Measurements from ENCODE around the gene NCKAP5. TPM values are rescaled to one million over a fixed set of nuclear protein-coding genes. Genes with fewer than 3 reads are reported as not detected.
A peak's percentile ranks its signal among the peaks of the same experiment; 100 is the strongest.

Gene NCKAP5
- total and polyA plus RNA-seq, 8 donors: 0.23 to 1.5 (median 0.44) TPM

DNA sequence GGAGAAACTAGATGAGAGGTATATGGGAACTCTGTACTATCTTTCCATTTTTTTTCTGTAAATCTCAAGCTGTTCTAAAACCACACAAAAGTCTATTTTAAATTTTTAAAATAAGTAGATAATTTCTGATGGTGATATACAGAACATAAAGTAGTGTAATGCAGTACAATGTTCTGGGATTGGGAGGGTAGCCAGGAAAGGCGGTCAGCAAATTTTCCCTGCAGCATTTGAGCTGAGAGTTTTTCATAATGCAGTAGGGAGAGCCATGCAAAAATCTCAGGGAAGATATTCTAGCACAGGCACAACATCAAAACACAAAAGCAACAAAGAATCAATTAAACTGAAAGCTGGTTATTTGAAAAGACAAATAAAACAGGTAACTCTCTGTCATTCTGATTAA, 141.5 kb downstream of the NCKAP5 start:
- Histone ChIP-seq H3K36me3 (no peaks in the 10 kb centered on the region), H3K27ac (no peak overlapping the region), H3K9me3 (no peaks in the 10 kb centered on the region), H3K4me3 (no peak overlapping the region), H3K4me1 (no peaks in the 10 kb centered on the region), H3K27me3 (no peaks in the 10 kb centered on the region)
- TF ChIP-seq CTCF (IDR thresholded peaks at IDR 0.05): no peak
- WGBS, 2 donors: 80 to 89% methylated on average over 1 of the region's 1 CpG
- DNase-seq (no peak), FAIRE-seq (no peak), ATAC-seq (no peak)
- intact Hi-C loops (cut with DNase I): no loop called here

- Histone ChIP-seq H3K9me3 (no peaks in the 10 kb centered on the region), H3K27ac (no peak overlapping the region), H3K4me3 (no peak overlapping the region), H3K36me3 (no peaks in the 10 kb centered on the region), H3K27me3 (no peaks in the 10 kb centered on the region), H3K4me1 (no peaks in the 10 kb centered on the region)
- WGBS, 2 donors: 79 to 90% methylated on average over 2 of the region's 2 CpGs
- no peak for DNase-seq
- no peak for ATAC-seq
- FAIRE-seq: no peak
- TF ChIP-seq CTCF (IDR thresholded peaks at IDR 0.05): no peak
- intact Hi-C loops (cut with DNase I): no loop called here
Measured at GRCh38 chr2:133425612-133426011, 142.7 kb downstream of the NCKAP5 start.

DNA sequence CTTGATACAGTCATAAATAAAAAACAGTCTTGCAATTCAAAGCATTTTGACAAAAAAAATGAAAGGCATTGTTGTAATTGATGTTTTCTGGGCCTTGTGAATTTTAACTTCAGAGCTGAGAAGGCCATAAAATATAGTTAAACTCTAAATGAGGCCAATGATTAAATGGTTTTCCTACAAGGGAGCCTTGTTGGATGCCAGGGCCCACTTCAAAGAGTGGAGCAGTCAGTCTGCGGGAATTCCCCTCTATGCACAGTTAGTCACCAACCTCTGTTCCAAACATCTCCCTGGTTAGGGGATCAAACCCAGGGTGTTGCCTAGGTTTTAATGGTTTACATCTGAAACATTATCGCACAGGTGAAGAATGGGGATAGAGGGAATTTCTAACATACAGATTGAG, 143.4 kb downstream of the NCKAP5 start:
- TF ChIP-seq CTCF (IDR thresholded peaks at IDR 0.05): no peak
- Histone ChIP-seq H3K4me1 (no peaks in the 10 kb centered on the region), H3K27me3 (no peaks in the 10 kb centered on the region), H3K4me3 (no peak overlapping the region), H3K36me3 (no peaks in the 10 kb centered on the region), H3K27ac (no peak overlapping the region), H3K9me3 (no peaks in the 10 kb centered on the region)
- intact Hi-C loops (cut with DNase I): no loop called here
- FAIRE-seq (no peak), DNase-seq (peak in 2 of 6 donors; percentile 12 to 16), ATAC-seq (peak in 3 of 4 donors; percentile 56 to 72 (median 57))
- 65 to 69% methylated on average over 2 of the region's 2 CpGs for WGBS, 2 donors

DNA sequence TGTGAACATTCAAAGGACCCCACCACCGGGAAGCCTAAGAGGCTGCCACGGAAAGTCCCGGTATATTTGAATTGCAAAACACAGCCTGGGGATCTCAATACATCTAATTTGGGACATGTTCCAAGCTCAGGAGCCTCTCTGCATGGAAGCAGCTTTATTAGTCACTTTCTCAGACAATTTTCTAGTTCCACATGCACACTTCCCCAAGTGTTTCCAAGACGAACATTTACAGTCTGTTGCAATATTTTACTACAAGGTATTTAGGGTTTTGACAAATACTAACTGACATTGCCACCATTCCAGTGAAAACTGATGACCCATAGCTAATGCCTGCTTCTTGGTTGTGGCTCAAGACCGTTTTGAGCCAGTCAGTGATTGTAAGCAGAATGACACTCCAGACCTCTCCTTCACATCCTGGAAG, 145.3 kb downstream of the NCKAP5 start:
- H3K27ac ChIP-seq: no peak overlapping the region
- H3K9me3 ChIP-seq: no peaks in the 10 kb centered on the region
- H3K36me3 ChIP-seq: no peaks in the 10 kb centered on the region
- FAIRE-seq (no peak), DNase-seq (no peak), ATAC-seq (no peak)
- no peak overlapping the region for H3K4me3 ChIP-seq
- WGBS, 2 donors: 32% methylated on average over 5 of the region's 5 CpGs
- intact Hi-C loops (cut with DNase I): no loop called here
- H3K4me1 ChIP-seq: no peaks in the 10 kb centered on the region
- TF ChIP-seq CTCF (IDR thresholded peaks at IDR 0.05): no peak
- H3K27me3 ChIP-seq: no peaks in the 10 kb centered on the region

GRCh38 chr2:133421516-133422324, 146.5 kb downstream of the NCKAP5 start:
- TF ChIP-seq CTCF (IDR thresholded peaks at IDR 0.05): no peak
- FAIRE-seq (peak; percentile 26), DNase-seq (peak in 3 of 6 donors; percentile 3 to 20 (median 18)), ATAC-seq (peak; percentile 82 to 95 (median 92))
- no peaks in the 10 kb centered on the region for H3K27me3 ChIP-seq
- H3K9me3 ChIP-seq: no peaks in the 10 kb centered on the region
- no peaks in the 10 kb centered on the region for H3K36me3 ChIP-seq
- no peak overlapping the region for H3K4me3 ChIP-seq
- WGBS, 2 donors: 26 to 28% methylated on average over 4 of the region's 4 CpGs
- intact Hi-C loops (cut with DNase I): no loop called here
- no peaks in the 10 kb centered on the region for H3K4me1 ChIP-seq
- peak overlapping the region in 2 of 4 donors; percentile 37 to 48 for H3K27ac ChIP-seq

All from pancreas (tissue), 10 donors.